WTC11 (cell line): Measurements from ENCODE around the gene A1BG. TPM values are rescaled to one million over a fixed set of nuclear protein-coding genes. Genes with fewer than 3 reads are reported as not detected.

ENCODE experiments used
- ATAC-seq: fragments of 200-7000 bp; cut with Tn5 transposase; 2 replicates; pipeline ENCODE4 v1.10.0; 2021; ENCODE audit warnings: mild to moderate bottlenecking, moderate library complexity
- CTCF ChIA-PET: fragments of 300-600 bp; sonication (Branson Sonifier 250); formaldehyde crosslinking; loops from one replicate; lab custom pipeline; 2021; ENCODE audit warnings: antibody characterized with exemption; lab: Charles Lee
- POLR2A ChIA-PET: fragments of 350-600 bp; sonication (Branson Sonifier 250); formaldehyde crosslinking; loops from one replicate; lab custom pipeline; 2021; ENCODE audit warnings: antibody characterized with exemption; lab: Charles Lee
- DNase-seq: peaks from one replicate; pipeline ENCODE4 v3.0.0; 2021; ENCODE audit warnings: low spot score
- H3K27ac Mint-ChIP-seq: 2 replicates; pipeline ENCODE4 v1.8.0; 2021; ENCODE audit warnings: mixed read lengths
- H3K27me3 Mint-ChIP-seq: 2 replicates; pipeline ENCODE4 v1.8.0; 2021; ENCODE audit warnings: low read depth, mild to moderate bottlenecking, moderate library complexity, mixed read lengths
- H3K36me3 Mint-ChIP-seq: 2 replicates; pipeline ENCODE4 v1.8.0; 2021; ENCODE audit warnings: mixed read lengths
- H3K4me1 Mint-ChIP-seq: 2 replicates; pipeline ENCODE4 v1.8.0; 2022; ENCODE audit warnings: mixed read lengths
- H3K4me3 Mint-ChIP-seq: 2 replicates; pipeline ENCODE4 v1.8.0; 2021; ENCODE audit warnings: mild to moderate bottlenecking, moderate library complexity, mixed read lengths
- H3K9me3 Mint-ChIP-seq: 2 replicates; pipeline ENCODE4 v1.8.0; 2021; ENCODE audit warnings: mixed read lengths
- ATF6 ChIP-seq: sonication (generic); formaldehyde crosslinking; IDR thresholded peaks from 2 replicates; pipeline ENCODE4 v1.8.1; 2023; ENCODE audit warnings: mild to moderate bottlenecking, missing genetic modification reagents
- CREM ChIP-seq: sonication (generic); formaldehyde crosslinking; IDR thresholded peaks from 2 replicates; pipeline ENCODE4 v1.8.1; 2022; ENCODE audit warnings: mild to moderate bottlenecking, missing genetic modification reagents, moderate library complexity
- FOXP1 ChIP-seq: sonication (generic); formaldehyde crosslinking; IDR thresholded peaks from 2 replicates; pipeline ENCODE4 v1.8.0; 2022; ENCODE audit warnings: missing genetic modification reagents, mild to moderate bottlenecking, moderate library complexity, borderline replicate concordance
- GRHL2 ChIP-seq: fragments of 250-450 bp; sonication (Bioruptor Pico); IDR thresholded peaks from 2 replicates; pipeline ENCODE4 v1.8.0; 2022; ENCODE audit warnings: mild to moderate bottlenecking, moderate library complexity; ENCODE audit not compliant: insufficient replicate concordance, severe bottlenecking
- JUN ChIP-seq: sonication (generic); formaldehyde crosslinking; IDR thresholded peaks from 2 replicates; pipeline ENCODE4 v1.8.0; 2023; ENCODE audit warnings: mild to moderate bottlenecking, missing genetic modification reagents
- KAT7 ChIP-seq: sonication (generic); formaldehyde crosslinking; IDR thresholded peaks from 2 replicates; pipeline ENCODE4 v1.8.1; 2023; ENCODE audit warnings: missing genetic modification reagents, mild to moderate bottlenecking, borderline replicate concordance
- NR2C2 ChIP-seq: sonication (generic); formaldehyde crosslinking; IDR thresholded peaks from 2 replicates; pipeline ENCODE4 v1.8.0; 2022; ENCODE audit warnings: mild to moderate bottlenecking, missing genetic modification reagents
- OVOL2 ChIP-seq: fragments of 250-450 bp; sonication (Bioruptor Pico); IDR thresholded peaks from 2 replicates; pipeline ENCODE4 v1.9.0; 2021; ENCODE audit warnings: mild to moderate bottlenecking, borderline replicate concordance
- SOX15 ChIP-seq: fragments of 250-450 bp; sonication (Bioruptor Pico); IDR thresholded peaks from 2 replicates; pipeline ENCODE4 v1.9.0; 2021; ENCODE audit warnings: mild to moderate bottlenecking
- TEAD1 ChIP-seq: sonication (generic); formaldehyde crosslinking; IDR thresholded peaks from 2 replicates; pipeline ENCODE4 v1.8.0; 2022; ENCODE audit warnings: mild to moderate bottlenecking, missing genetic modification reagents
- USF2 ChIP-seq: sonication (generic); formaldehyde crosslinking; IDR thresholded peaks from 2 replicates; pipeline ENCODE4 v1.8.1; 2023; ENCODE audit warnings: mild to moderate bottlenecking, missing genetic modification reagents, moderate library complexity
- ZNF219 ChIP-seq: sonication (generic); formaldehyde crosslinking; IDR thresholded peaks from 2 replicates; pipeline ENCODE4 v1.8.0; 2023; ENCODE audit warnings: missing genetic modification reagents, mild to moderate bottlenecking, borderline replicate concordance
- total RNA-seq: library from RNA; stranded (reverse); gene quantifications from 3 replicates; pipeline ENCODE4 v1.2.3, GENCODE V29; 2021
- TF ChIP-seq, protein P1 (sequence below): fragments of 200-600 bp; IDR thresholded peaks from 2 replicates; pipeline ENCODE4 v1.8.0; 2022; ENCODE audit warnings: antibody characterized with exemption
- TF ChIP-seq, protein P2 (sequence below): sonication (generic); formaldehyde crosslinking; IDR thresholded peaks from 2 replicates; pipeline ENCODE4 v1.8.1; 2022; ENCODE audit warnings: low read depth, mild to moderate bottlenecking, moderate library complexity, missing genetic modification reagents, borderline replicate concordance

Gene A1BG
- total RNA-seq, 1 experiment from 2014 or later: 24.3 TPM

- TF ChIP-seq ATF6 (CRISPR knock-in tag): no peak
- no peak for TF ChIP-seq NR2C2 (CRISPR knock-in tag)
Observed at GRCh38 chr19:58374200-58374599, 20.9 kb upstream of the A1BG start (continued).

GRCh38 chr19:58372311-58373133 lies 19.2 kb upstream of the A1BG start:
- H3K27ac Mint-ChIP-seq: 0 out of 2 replicates have a peak overlapping the region, but pooled peaks have one; percentile 54
- POLR2A ChIA-PET: interaction anchor here (1.7 kb wide), 1 partner anchor 10 kb away, joined by 7 read pairs; the partner anchor contains the start of gene ZNF497
- ATAC-seq: peak; percentile 52
- CTCF ChIA-PET: interaction anchor here (1.1 to 1.6 kb wide), 3 partner anchors 10 to 25 kb away, joined by 3 to 5 read pairs (median 3); partner anchors contain the start of gene ZNF497
- no peak for TF ChIP-seq CREM (CRISPR knock-in tag)
- no peak for TF ChIP-seq TEAD1 (CRISPR knock-in tag)
- TF ChIP-seq KAT7 (CRISPR knock-in tag): no peak
- no peak for TF ChIP-seq SOX15 (CRISPR knock-in tag)
- no peak for TF ChIP-seq OVOL2 (CRISPR knock-in tag)
- TF ChIP-seq, protein P1, sequence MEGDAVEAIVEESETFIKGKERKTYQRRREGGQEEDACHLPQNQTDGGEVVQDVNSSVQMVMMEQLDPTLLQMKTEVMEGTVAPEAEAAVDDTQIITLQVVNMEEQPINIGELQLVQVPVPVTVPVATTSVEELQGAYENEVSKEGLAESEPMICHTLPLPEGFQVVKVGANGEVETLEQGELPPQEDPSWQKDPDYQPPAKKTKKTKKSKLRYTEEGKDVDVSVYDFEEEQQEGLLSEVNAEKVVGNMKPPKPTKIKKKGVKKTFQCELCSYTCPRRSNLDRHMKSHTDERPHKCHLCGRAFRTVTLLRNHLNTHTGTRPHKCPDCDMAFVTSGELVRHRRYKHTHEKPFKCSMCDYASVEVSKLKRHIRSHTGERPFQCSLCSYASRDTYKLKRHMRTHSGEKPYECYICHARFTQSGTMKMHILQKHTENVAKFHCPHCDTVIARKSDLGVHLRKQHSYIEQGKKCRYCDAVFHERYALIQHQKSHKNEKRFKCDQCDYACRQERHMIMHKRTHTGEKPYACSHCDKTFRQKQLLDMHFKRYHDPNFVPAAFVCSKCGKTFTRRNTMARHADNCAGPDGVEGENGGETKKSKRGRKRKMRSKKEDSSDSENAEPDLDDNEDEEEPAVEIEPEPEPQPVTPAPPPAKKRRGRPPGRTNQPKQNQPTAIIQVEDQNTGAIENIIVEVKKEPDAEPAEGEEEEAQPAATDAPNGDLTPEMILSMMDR: 0 out of 2 replicates have a peak, but pooled peaks have one; percentile 8
- TF ChIP-seq, protein P2, sequence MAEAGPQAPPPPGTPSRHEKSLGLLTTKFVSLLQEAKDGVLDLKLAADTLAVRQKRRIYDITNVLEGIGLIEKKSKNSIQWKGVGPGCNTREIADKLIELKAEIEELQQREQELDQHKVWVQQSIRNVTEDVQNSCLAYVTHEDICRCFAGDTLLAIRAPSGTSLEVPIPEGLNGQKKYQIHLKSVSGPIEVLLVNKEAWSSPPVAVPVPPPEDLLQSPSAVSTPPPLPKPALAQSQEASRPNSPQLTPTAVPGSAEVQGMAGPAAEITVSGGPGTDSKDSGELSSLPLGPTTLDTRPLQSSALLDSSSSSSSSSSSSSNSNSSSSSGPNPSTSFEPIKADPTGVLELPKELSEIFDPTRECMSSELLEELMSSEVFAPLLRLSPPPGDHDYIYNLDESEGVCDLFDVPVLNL (CRISPR knock-in tag): no peak
- H3K4me3 Mint-ChIP-seq: no peak overlapping the region
- no peak for DNase-seq
- no peaks in the 10 kb centered on the region for H3K27me3 Mint-ChIP-seq
- H3K4me1 Mint-ChIP-seq: peaks cover 2% of the 10 kb centered on the region; the same call in 1 of the 2 replicates
- H3K9me3 Mint-ChIP-seq: no peaks in the 10 kb centered on the region
- no peaks in the 10 kb centered on the region for H3K36me3 Mint-ChIP-seq

DNA sequence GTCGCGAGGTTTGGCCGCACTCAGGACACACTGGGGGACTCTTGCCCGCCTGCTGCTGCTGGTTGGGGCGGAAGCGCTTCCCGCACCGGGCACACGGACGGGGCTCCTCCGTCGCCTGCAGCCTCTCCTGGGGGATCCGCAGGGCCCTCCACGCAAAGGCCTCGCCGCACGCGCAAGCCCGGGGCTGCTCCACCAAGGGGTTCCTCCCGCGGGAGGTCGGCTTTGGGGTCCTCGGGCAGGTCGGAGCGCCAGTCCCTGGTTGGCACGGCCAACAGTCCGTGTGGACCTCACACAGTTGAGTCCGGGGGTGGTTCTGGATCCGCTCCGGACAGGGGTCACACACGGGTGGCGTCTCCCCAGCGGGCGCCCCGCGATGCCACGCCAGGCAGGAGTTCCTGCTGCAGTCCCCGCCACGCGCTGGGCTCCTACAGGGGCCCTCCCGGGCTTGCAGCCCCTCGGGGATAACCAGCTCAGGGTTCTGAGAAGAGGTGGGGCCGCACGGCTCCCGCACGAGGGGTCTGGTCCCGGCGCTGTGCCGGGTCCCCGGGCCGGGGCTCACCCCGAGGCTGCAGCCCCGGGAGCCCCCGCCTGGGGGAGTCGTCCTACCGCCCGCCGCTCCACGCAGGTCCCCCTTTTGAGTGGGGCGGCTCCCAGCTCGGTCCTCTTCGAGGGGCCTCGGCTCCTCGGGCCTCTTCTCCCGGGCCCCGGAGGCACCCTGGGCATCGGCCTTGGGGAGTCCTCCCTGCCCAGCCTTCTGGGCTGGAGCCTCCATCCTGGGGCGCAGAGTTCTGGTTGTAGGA lies 15.5 kb upstream of the A1BG start:
- DNase-seq (no peak), ATAC-seq (peak; percentile 39)
- H3K27me3 Mint-ChIP-seq: no peaks in the 10 kb centered on the region
- H3K4me3 Mint-ChIP-seq: no peak overlapping the region
- H3K9me3 Mint-ChIP-seq: no peaks in the 10 kb centered on the region
- CTCF ChIA-PET: interaction anchor here (0.6 kb wide), 1 partner anchor 694 kb away, joined by 5 read pairs; no protein-coding TSS in a partner anchor
- no peaks in the 10 kb centered on the region for H3K36me3 Mint-ChIP-seq
- no peak for TF ChIP-seq ZNF219 (CRISPR knock-in tag)
- H3K4me1 Mint-ChIP-seq: peaks cover 2% of the 10 kb centered on the region; the same call in 1 of the 2 replicates
- H3K27ac Mint-ChIP-seq: no peak overlapping the region
- POLR2A ChIA-PET: no interaction called here

DNA sequence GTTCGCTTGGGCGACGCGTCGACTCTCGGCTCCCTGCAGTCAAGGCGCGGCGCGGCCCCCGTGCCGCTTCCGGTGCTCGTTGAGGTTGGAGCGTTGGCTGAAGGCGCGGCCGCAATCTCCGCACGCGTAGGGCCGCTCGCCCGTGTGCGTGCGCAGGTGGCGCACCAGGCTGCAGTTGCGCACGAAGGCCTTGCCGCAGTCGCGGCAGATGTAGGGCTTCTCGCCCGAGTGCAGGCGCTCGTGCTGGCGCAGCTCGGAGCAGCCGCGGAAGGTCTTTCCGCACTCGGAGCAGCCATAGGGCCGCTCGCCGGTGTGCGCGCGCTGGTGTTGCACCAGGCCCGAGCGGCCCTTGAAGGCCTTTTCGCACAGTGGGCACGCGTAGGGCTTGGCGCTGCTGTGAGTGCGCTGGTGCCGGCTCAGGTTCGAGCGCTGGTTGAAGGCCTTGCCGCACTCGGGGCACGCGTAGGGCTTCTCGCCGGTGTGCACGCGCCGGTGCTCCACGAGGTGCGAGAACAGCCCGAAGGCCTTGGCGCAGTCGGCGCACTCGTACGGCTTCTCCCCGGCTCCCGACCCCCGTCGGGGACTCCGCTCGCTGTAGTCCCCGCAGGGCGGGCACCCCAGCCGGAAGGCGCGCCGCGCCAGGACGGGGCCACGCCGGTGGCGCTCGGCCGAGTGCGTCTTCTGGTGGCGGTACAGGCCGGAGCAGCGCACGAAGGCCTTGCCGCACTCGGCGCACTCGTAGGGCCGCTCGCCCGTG lies 14.6 kb upstream of the A1BG start:
- no peak for ATAC-seq
- Mint-ChIP-seq H3K4me3 (no peak overlapping the region), H3K27me3 (no peaks in the 10 kb centered on the region), H3K27ac (no peak overlapping the region), H3K36me3 (no peaks in the 10 kb centered on the region), H3K4me1 (peaks cover 2% of the 10 kb centered on the region; the same call in 1 of the 2 replicates)
- ChIA-PET POLR2A (no interaction called here), CTCF (no interaction called here)
- no peak for TF ChIP-seq USF2 (CRISPR knock-in tag)
- peak; percentile 53; the same call in 1 of the 2 replicates for TF ChIP-seq FOXP1 (CRISPR knock-in tag)
- TF ChIP-seq GRHL2 (CRISPR knock-in tag): no peak
- no peak for TF ChIP-seq JUN
- TF ChIP-seq, all 79 proteins: peak for 1
- no peak for DNase-seq
- H3K9me3 Mint-ChIP-seq: no peaks in the 10 kb centered on the region
